ENCODE measurements around the gene CIDEA.

CIDEA gene

GRCh38 chr18:12231040-12231882 is 22.9 kb upstream of the CIDEA start:
- H3K4me3 ChIP-seq (ENCODE audit: insufficient read depth, low read length, poor library complexity, severe bottlenecking) = no peak overlapping the region
- no peak overlapping the region for H3K4me2 ChIP-seq (ENCODE audit: low read depth, low read length, poor library complexity, severe bottlenecking)
- no peaks in the 10 kb centered on the region for H3F3A ChIP-seq (ENCODE audit: insufficient read depth)
- no peak overlapping the region for H2AFZ ChIP-seq (ENCODE audit: low read depth, low read length, severe bottlenecking)
- H3K27me3 ChIP-seq (ENCODE audit: low read length) = no peaks in the 10 kb centered on the region
- H3K9me2 ChIP-seq (replicated peaks; ENCODE audit: insufficient read depth, low read length) = no peaks in the 10 kb centered on the region
- no peaks in the 10 kb centered on the region for H3K79me2 ChIP-seq (ENCODE audit: insufficient read depth, low read length)
- H3K9me3 ChIP-seq (ENCODE audit: insufficient read depth, low read length) = no peaks in the 10 kb centered on the region
- no peaks in the 10 kb centered on the region for H4K20me1 ChIP-seq (ENCODE audit: low read depth, low read length)
- H3K27ac ChIP-seq (ENCODE audit: low read depth, low read length) = no peak overlapping the region
- H3K9ac ChIP-seq (ENCODE audit: low read length) = no peak overlapping the region
- no peaks in the 10 kb centered on the region for H3K36me3 ChIP-seq (ENCODE audit: low read length)
- no peak for TF ChIP-seq EZH2phosphoT487 (conservative IDR thresholded peaks at IDR 0.05; ENCODE audit: low read length)
- TF ChIP-seq, protein P1, sequence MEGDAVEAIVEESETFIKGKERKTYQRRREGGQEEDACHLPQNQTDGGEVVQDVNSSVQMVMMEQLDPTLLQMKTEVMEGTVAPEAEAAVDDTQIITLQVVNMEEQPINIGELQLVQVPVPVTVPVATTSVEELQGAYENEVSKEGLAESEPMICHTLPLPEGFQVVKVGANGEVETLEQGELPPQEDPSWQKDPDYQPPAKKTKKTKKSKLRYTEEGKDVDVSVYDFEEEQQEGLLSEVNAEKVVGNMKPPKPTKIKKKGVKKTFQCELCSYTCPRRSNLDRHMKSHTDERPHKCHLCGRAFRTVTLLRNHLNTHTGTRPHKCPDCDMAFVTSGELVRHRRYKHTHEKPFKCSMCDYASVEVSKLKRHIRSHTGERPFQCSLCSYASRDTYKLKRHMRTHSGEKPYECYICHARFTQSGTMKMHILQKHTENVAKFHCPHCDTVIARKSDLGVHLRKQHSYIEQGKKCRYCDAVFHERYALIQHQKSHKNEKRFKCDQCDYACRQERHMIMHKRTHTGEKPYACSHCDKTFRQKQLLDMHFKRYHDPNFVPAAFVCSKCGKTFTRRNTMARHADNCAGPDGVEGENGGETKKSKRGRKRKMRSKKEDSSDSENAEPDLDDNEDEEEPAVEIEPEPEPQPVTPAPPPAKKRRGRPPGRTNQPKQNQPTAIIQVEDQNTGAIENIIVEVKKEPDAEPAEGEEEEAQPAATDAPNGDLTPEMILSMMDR (IDR thresholded peaks at IDR 0.05; ENCODE audit: insufficient read depth, low read length, poor library complexity, severe bottlenecking) = no peak

- H3K4me2 ChIP-seq (ENCODE audit: low read depth, low read length, poor library complexity, severe bottlenecking) = no peak overlapping the region
- TF ChIP-seq EZH2phosphoT487 (conservative IDR thresholded peaks at IDR 0.05; ENCODE audit: low read length) = no peak
- TF ChIP-seq, protein P1 (IDR thresholded peaks at IDR 0.05; ENCODE audit: insufficient read depth, low read length, poor library complexity, severe bottlenecking) = no peak
- H3K9me3 ChIP-seq (ENCODE audit: insufficient read depth, low read length) = no peaks in the 10 kb centered on the region
- H3K27me3 ChIP-seq (ENCODE audit: low read length) = no peaks in the 10 kb centered on the region
- H3K79me2 ChIP-seq (ENCODE audit: insufficient read depth, low read length) = no peaks in the 10 kb centered on the region
- no peaks in the 10 kb centered on the region for H3F3A ChIP-seq (ENCODE audit: insufficient read depth)
- no peaks in the 10 kb centered on the region for H3K36me3 ChIP-seq (ENCODE audit: low read length)
- no peaks in the 10 kb centered on the region for H3K9me2 ChIP-seq (replicated peaks; ENCODE audit: insufficient read depth, low read length)
- H2AFZ ChIP-seq (ENCODE audit: low read depth, low read length, severe bottlenecking) = no peak overlapping the region
- no peak overlapping the region for H3K4me3 ChIP-seq (ENCODE audit: insufficient read depth, low read length, poor library complexity, severe bottlenecking)
- H3K9ac ChIP-seq (ENCODE audit: low read length) = no peak overlapping the region
- no peak overlapping the region for H3K27ac ChIP-seq (ENCODE audit: low read depth, low read length)
- no peaks in the 10 kb centered on the region for H4K20me1 ChIP-seq (ENCODE audit: low read depth, low read length)
Observed at GRCh38 chr18:12231986-12232385, 22.2 kb upstream of the CIDEA start.

DNA sequence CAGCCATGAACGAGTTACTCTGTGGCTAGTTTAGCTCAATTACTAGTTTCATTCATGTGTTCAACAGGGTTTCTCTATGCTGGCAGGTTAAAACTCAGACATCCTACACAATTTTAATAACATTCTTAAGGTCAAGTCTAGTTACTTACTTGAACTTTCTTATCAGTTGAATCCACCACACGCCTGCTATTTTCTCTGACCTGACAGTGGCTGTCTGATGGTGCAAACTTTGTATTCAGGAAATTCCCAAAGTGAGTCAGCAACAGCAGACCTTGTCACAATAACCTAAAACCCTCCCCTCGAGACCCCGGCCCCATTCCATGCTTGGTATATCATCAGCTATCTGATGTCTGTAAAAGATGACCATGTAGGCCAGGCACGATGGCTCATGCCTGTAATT is 20.8 kb upstream of the CIDEA start:
- Histone ChIP-seq H3K4me2 (ENCODE audit: low read depth, low read length, poor library complexity, severe bottlenecking) (no peak overlapping the region), H3K27ac (ENCODE audit: low read depth, low read length) (no peak overlapping the region), H3K4me3 (ENCODE audit: insufficient read depth, low read length, poor library complexity, severe bottlenecking) (no peak overlapping the region), H3K27me3 (ENCODE audit: low read length) (no peaks in the 10 kb centered on the region), H3K36me3 (ENCODE audit: low read length) (no peaks in the 10 kb centered on the region), H3F3A (ENCODE audit: insufficient read depth) (no peaks in the 10 kb centered on the region), H3K9me2 (replicated peaks; ENCODE audit: insufficient read depth, low read length) (no peaks in the 10 kb centered on the region), H4K20me1 (ENCODE audit: low read depth, low read length) (no peaks in the 10 kb centered on the region), H3K79me2 (ENCODE audit: insufficient read depth, low read length) (no peaks in the 10 kb centered on the region), H3K9ac (ENCODE audit: low read length) (no peak overlapping the region), H3K9me3 (ENCODE audit: insufficient read depth, low read length) (no peaks in the 10 kb centered on the region), H2AFZ (ENCODE audit: low read depth, low read length, severe bottlenecking) (no peak overlapping the region)
- TF ChIP-seq, protein P1 (IDR thresholded peaks at IDR 0.05; ENCODE audit: insufficient read depth, low read length, poor library complexity, severe bottlenecking) = no peak
- TF ChIP-seq EZH2phosphoT487 (conservative IDR thresholded peaks at IDR 0.05; ENCODE audit: low read length) = no peak

Measured in SU-DHL-6 (cell line).